GM18507 (cell line): ENCODE results near the gene ZC2HC1C.

Source experiments
- DNase-seq: peaks from one replicate; pipeline ENCODE4 v3.0.0; 2011; ENCODE audit warnings: low read depth; ENCODE audit not compliant: insufficient read length; ENCODE audit errors: extremely low spot score
- FAIRE-seq: peaks from 2 replicates; lab custom pipeline; 2011; peaks lifted over from hg19 to GRCh38; lab: Jason Lieb, UNC

Gene ZC2HC1C

GRCh38 chr14:75088566-75089373 is 19.3 kb downstream of the ZC2HC1C start:
- DNase-seq, result no peak

GRCh38 chr14:75090353-75090752 is 20.9 kb downstream of the ZC2HC1C start:
- FAIRE-seq, result no peak
- DNase-seq, result no peak

More at GRCh38 chr14:75088566-75089373, 19.3 kb downstream of the ZC2HC1C start:
- peak; percentile 73 for FAIRE-seq

- DNase-seq (no peak), FAIRE-seq (no peak)
Measured at GRCh38 chr14:75091251-75091650, 21.8 kb downstream of the ZC2HC1C start.

- DNase-seq, result no peak
- FAIRE-seq, result no peak
Measured at GRCh38 chr14:75092698-75093097, 23.3 kb downstream of the ZC2HC1C start.

- FAIRE-seq (no peak), DNase-seq (no peak)
Measured at GRCh38 chr14:75094896-75095295, 25.5 kb downstream of the ZC2HC1C start.

GRCh38 chr14:75095690-75096089 is 26.2 kb downstream of the ZC2HC1C start:
- FAIRE-seq (no peak), DNase-seq (no peak)

- FAIRE-seq (no peak), DNase-seq (no peak)
Measured at GRCh38 chr14:75096959-75097358, 27.5 kb downstream of the ZC2HC1C start.

GRCh38 chr14:75098212-75098611 is 28.8 kb downstream of the ZC2HC1C start:
- DNase-seq (no peak), FAIRE-seq (no peak)

GRCh38 chr14:75098682-75099081 is 29.2 kb downstream of the ZC2HC1C start:
- DNase-seq, result no peak
- FAIRE-seq, result no peak

GRCh38 chr14:75101491-75101890 is 32.0 kb downstream of the ZC2HC1C start:
- no peak for FAIRE-seq
- no peak for DNase-seq

GRCh38 chr14:75107186-75107585 is 37.7 kb downstream of the ZC2HC1C start:
- DNase-seq, result no peak
- no peak for FAIRE-seq

GRCh38 chr14:75109877-75110276 is 40.4 kb downstream of the ZC2HC1C start:
- DNase-seq (no peak), FAIRE-seq (no peak)

GRCh38 chr14:75113932-75114539 is 44.6 kb downstream of the ZC2HC1C start:
- DNase-seq (no peak), FAIRE-seq (peak; percentile 69)

- DNase-seq (no peak), FAIRE-seq (no peak)
Measured at GRCh38 chr14:75119056-75119455, 49.6 kb downstream of the ZC2HC1C start.

GRCh38 chr14:75120541-75121291 is 51.3 kb downstream of the ZC2HC1C start:
- DNase-seq (no peak), FAIRE-seq (no peak)

- FAIRE-seq (no peak), DNase-seq (no peak)
Measured at GRCh38 chr14:75121552-75121951, 52.1 kb downstream of the ZC2HC1C start.

GRCh38 chr14:75123991-75124390 is 54.5 kb downstream of the ZC2HC1C start:
- FAIRE-seq (no peak), DNase-seq (no peak)

- DNase-seq (no peak), FAIRE-seq (no peak)
Measured at GRCh38 chr14:75125617-75126016, 56.2 kb downstream of the ZC2HC1C start.

- FAIRE-seq (no peak), DNase-seq (no peak)
Measured at GRCh38 chr14:75126121-75126544, 56.7 kb downstream of the ZC2HC1C start.

GRCh38 chr14:75126679-75127473 is 57.4 kb downstream of the ZC2HC1C start, which contains the start of gene NEK9:
Gene NEK9, minus strand, starts transcription at chr14:75127048. Its CDS starts 127 bp downstream, at chr14:75126921.
- DNase-seq (peak; percentile 79), FAIRE-seq (peak; percentile 80)
